Osteocyte (in vitro differentiated cells): ENCODE measurements around the gene MALRD1. TPM values are rescaled to one million over a fixed set of nuclear protein-coding genes. Genes with fewer than 3 reads are reported as not detected.
"Not testable (repeated sequence)": the region's sequence is repeated elsewhere in the genome, so short reads cannot be mapped to it uniquely, and the experiment has no call there.

Source experiments
- DNase-seq: peaks from one replicate; pipeline ENCODE4 v3.0.0; 2021; ENCODE audit warnings: mixed read lengths; ENCODE audit not compliant: unreplicated experiment; ENCODE audit errors: extremely low spot score
- H3K27ac Mint-ChIP-seq: one replicate; pipeline ENCODE4 v1.8.0; 2021; ENCODE audit warnings: mild to moderate bottlenecking, mixed read lengths; ENCODE audit not compliant: unreplicated experiment
- H3K27me3 Mint-ChIP-seq: one replicate; pipeline ENCODE4 v1.8.0; 2021; ENCODE audit warnings: mixed read lengths; ENCODE audit not compliant: unreplicated experiment
- H3K36me3 Mint-ChIP-seq: one replicate; pipeline ENCODE4 v1.8.0; 2021; ENCODE audit warnings: mixed read lengths; ENCODE audit not compliant: unreplicated experiment
- H3K4me1 Mint-ChIP-seq: one replicate; pipeline ENCODE4 v1.8.0; 2021; ENCODE audit warnings: mixed read lengths; ENCODE audit not compliant: unreplicated experiment
- H3K4me3 Mint-ChIP-seq: one replicate; pipeline ENCODE4 v1.8.0; 2021; ENCODE audit warnings: mild to moderate bottlenecking, moderate library complexity, mixed read lengths; ENCODE audit not compliant: unreplicated experiment
- H3K9me3 Mint-ChIP-seq: one replicate; pipeline ENCODE4 v1.8.0; 2021; ENCODE audit warnings: mixed read lengths; ENCODE audit not compliant: unreplicated experiment
- total RNA-seq: library from RNA; stranded (reverse); gene quantifications from 2 replicates; pipeline ENCODE4 v1.2.1, GENCODE V29; 2021
- TF ChIP-seq, protein P1 (sequence below): fragments of 200-600 bp; sonication (generic); IDR thresholded peaks from 2 replicates; pipeline ENCODE4 v1.5.0; 2021; ENCODE audit warnings: antibody characterized with exemption, mild to moderate bottlenecking, moderate library complexity

Gene MALRD1
- total RNA-seq, 1 donor from 2014 or later, result 0.56 TPM

GRCh38 chr10:19738440-19738839 lies 689.8 kb downstream of the MALRD1 start:
- Mint-ChIP-seq H3K27ac (no peak overlapping the region), H3K4me1 (no peaks in the 10 kb centered on the region), H3K36me3 (no peaks in the 10 kb centered on the region), H3K9me3 (no peaks in the 10 kb centered on the region), H3K4me3 (no peak overlapping the region), H3K27me3 (peaks cover 3% of the 10 kb centered on the region)
- no peak for DNase-seq
- TF ChIP-seq, protein P1, sequence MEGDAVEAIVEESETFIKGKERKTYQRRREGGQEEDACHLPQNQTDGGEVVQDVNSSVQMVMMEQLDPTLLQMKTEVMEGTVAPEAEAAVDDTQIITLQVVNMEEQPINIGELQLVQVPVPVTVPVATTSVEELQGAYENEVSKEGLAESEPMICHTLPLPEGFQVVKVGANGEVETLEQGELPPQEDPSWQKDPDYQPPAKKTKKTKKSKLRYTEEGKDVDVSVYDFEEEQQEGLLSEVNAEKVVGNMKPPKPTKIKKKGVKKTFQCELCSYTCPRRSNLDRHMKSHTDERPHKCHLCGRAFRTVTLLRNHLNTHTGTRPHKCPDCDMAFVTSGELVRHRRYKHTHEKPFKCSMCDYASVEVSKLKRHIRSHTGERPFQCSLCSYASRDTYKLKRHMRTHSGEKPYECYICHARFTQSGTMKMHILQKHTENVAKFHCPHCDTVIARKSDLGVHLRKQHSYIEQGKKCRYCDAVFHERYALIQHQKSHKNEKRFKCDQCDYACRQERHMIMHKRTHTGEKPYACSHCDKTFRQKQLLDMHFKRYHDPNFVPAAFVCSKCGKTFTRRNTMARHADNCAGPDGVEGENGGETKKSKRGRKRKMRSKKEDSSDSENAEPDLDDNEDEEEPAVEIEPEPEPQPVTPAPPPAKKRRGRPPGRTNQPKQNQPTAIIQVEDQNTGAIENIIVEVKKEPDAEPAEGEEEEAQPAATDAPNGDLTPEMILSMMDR, result no peak

GRCh38 chr10:19739232-19739631 lies 690.6 kb downstream of the MALRD1 start:
- not testable (repeated sequence) for H3K36me3 Mint-ChIP-seq, DNase-seq, H3K4me3 Mint-ChIP-seq, H3K27me3 Mint-ChIP-seq, H3K9me3 Mint-ChIP-seq, H3K27ac Mint-ChIP-seq, H3K4me1 Mint-ChIP-seq

GRCh38 chr10:19742144-19742543 lies 693.5 kb downstream of the MALRD1 start:
- not testable (repeated sequence) for H3K36me3 Mint-ChIP-seq, H3K27me3 Mint-ChIP-seq, H3K9me3 Mint-ChIP-seq, H3K4me1 Mint-ChIP-seq, H3K27ac Mint-ChIP-seq, H3K4me3 Mint-ChIP-seq, DNase-seq

- TF ChIP-seq, protein P1, result no peak
- peaks cover 5% of the 10 kb centered on the region for H3K9me3 Mint-ChIP-seq
- no peak overlapping the region for H3K4me3 Mint-ChIP-seq
- DNase-seq, result no peak
- no peaks in the 10 kb centered on the region for H3K4me1 Mint-ChIP-seq
- H3K36me3 Mint-ChIP-seq, result no peaks in the 10 kb centered on the region
- H3K27me3 Mint-ChIP-seq, result no peaks in the 10 kb centered on the region
- H3K27ac Mint-ChIP-seq, result peak overlapping the region; percentile 12
These were observed 697.1 kb downstream of the MALRD1 start for GRCh38 chr10:19745672-19746071.

- no peak overlapping the region for H3K4me3 Mint-ChIP-seq
- H3K4me1 Mint-ChIP-seq, result no peaks in the 10 kb centered on the region
- TF ChIP-seq, protein P1, result no peak
- H3K36me3 Mint-ChIP-seq, result no peaks in the 10 kb centered on the region
- H3K27ac Mint-ChIP-seq, result no peak overlapping the region
- DNase-seq, result no peak
- H3K9me3 Mint-ChIP-seq, result peaks cover 5% of the 10 kb centered on the region
- no peaks in the 10 kb centered on the region for H3K27me3 Mint-ChIP-seq
These were observed 700.7 kb downstream of the MALRD1 start for GRCh38 chr10:19749185-19749729.

GRCh38 chr10:19750972-19751371 lies 702.4 kb downstream of the MALRD1 start:
- Mint-ChIP-seq H3K4me3 (no peak overlapping the region), H3K36me3 (no peaks in the 10 kb centered on the region), H3K9me3 (peaks cover 5% of the 10 kb centered on the region), H3K27ac (no peak overlapping the region), H3K4me1 (no peaks in the 10 kb centered on the region), H3K27me3 (no peaks in the 10 kb centered on the region)
- TF ChIP-seq, protein P1, result no peak
- DNase-seq, result no peak
